GM19035 (cell line): ENCODE results near the gene TCF4.

ENCODE experiments used
- ATAC-seq: cut with Tn5 transposase; IDR thresholded peaks from one replicate; pipeline ENCODE4 v1.9.1; 2021; ENCODE audit not compliant: unreplicated experiment

Gene TCF4

DNA sequence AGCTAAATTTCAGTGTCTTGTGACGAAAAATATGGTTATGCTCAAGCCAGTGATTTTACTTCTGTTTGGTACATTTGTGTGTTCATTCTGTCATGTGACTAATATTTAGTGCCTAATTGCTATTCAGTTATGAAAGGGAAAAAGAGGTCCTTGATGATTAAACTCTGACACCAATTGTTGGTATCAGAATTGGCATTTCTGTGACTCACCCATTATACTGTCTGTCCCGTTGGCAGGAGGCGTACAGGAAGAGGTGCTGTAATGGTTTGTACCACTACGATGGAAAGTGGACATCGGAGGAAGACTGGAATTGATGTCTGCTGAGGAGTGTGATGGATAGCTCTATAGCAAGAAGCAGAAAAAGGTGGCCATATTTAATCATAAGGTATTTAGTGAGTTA, 318.4 kb downstream of the TCF4 start:
- ATAC-seq: no peak

DNA sequence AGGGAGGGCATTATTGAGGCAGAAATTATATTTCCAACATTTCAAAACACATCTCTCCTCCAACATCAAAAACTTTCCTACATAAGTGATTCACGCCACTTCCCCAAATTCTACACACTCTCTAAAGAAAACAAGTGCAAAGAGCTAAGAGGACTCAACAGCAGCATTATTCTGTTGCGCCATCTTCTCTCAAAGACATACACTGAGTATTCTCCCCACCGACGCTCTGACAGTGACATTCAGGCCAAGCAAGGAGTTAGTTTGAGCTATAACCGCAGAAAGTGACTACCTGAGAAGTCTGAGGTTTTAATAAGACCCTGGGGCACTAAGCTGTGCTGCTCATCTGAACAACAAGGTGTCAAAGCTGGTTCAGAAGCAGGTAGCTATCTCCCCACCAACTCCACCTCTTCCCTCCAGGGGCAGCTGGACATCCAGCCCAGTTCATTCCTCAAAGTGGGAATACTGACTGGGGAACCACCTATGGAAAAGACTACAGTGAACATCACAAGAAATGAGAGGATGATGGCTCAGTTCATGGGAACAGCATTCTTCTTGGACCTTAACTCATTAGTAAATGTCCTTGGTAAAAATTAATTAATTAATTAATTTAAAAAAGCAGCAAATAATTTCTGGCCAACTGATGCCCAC, 319.2 kb downstream of the TCF4 start:
- ATAC-seq: peak; percentile 53

DNA sequence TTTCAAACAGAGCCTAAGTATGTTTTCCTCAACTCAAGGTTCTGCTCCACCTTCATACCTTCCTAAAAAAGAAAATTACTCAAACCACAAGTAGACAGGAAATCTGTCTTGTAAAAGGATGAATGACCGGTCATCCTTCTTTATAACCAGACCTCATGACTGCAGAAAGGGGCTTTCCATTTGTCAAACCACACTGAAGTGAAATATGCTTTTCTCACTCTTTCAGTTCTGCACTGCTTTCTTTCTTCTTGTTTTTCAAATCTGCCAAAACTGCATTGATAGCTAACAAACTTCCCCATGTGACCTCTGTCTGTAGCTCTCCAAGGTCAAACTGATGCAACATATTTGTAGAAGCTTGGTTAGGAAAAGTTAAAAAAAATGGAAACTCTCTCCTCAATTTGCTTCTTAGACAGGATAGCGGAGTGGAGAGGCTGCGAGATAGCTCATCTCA, 319.8 kb downstream of the TCF4 start:
- ATAC-seq: peak; percentile 78

DNA sequence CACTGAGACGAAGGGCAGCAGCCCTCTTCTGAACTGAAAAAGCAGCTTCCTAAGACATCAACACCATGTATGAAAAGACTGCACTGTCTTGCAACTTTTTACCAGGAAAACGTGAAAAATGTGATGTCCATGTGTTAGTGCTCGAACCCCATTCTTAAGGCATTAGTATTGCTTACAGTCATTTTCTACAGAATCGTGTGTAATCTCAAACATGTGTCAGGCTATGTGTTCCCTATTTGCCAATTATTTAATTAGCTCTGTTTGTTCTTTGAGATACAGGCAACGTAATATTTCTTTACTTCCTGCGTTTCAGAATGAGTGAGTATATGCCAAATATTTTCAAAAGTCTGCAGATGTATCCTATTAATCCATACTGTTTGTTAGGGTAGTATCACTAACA, 321.0 kb downstream of the TCF4 start:
- no peak for ATAC-seq

DNA sequence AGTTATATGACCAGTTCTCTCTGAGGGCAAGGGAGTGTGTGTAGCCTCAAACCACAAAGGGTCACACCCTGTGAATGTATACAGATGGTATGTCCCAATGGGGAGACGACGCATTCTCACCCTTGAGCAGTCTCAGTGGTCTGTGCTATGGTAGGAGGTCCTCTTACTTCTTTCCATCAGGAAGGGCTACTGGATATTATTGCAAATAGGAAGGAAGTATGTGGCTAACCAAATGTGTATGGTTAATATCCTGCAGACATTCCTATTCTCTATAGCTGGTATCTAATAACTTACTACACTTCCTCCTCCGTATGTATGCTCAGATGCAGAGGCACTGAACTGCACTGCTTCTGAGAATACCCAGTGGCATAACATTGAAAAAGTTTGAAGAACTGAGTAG, 322.0 kb downstream of the TCF4 start:
- no peak for ATAC-seq

DNA sequence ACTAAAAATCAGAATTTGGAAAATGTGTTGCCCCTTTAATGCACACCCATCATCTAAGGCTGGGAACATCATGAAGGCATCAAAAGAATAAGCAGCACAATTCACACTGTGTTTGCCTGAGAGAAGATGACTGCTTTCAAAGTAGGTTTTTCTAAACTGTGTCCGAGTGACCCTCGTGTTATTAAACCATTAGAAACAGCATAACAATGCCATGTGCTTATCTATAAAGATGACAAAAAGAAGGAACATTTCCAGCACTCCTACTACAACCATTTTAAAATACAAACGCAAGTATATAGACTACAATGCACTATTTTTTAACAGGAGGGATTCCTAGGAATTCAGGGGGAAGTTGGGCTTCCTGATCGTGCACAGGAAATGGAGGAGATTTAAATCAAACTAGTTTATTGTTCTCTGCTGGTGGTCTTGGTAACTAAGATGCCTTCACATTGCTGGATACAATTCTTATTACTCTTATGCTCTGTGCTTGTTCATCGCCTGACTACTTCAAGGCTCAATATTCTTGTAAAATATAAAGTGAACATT, 322.8 kb downstream of the TCF4 start:
- ATAC-seq: no peak

DNA sequence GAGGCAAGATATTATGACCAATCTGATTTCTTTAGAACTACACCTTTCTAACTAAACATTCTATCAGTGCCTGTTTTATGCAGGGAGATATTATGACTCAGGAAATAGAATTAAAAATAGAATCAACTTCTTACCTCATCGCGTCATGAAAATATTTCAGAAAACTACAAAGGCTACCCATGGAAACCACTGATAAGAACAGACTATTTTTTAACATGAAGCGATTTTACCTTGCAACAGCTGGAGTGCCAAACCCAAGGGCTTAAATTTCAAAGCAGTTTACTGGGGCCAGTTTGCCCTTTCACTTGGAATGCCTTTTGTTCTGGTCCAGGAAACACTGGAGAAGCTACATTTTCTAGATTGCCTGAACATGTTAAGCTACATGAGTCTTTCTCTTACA, 323.9 kb downstream of the TCF4 start:
- ATAC-seq: no peak

DNA sequence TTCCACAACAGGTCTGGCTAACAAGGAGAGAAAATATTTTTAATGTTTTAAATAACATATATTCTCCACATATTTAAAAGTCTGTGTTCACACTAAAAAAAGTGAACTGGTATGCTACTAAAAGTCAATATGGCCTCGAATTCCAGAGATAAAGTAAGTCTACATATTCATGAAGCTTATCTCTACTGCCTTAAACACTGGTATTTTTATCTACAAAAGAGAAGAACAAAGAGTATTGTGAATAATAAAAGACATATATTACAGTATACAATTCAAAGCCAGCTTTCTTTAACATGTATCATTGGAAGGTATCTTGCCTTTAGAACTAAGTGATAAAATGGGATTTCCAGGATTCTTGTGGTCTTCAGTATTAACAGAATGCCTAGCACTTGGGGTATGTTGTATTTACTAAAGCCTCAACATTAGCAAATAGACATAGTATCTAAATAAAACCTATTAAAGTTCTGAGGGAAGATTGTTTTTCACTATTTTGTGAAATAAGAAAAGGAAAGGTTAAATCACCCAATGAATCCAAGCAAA, 325.9 kb downstream of the TCF4 start:
- no peak for ATAC-seq

DNA sequence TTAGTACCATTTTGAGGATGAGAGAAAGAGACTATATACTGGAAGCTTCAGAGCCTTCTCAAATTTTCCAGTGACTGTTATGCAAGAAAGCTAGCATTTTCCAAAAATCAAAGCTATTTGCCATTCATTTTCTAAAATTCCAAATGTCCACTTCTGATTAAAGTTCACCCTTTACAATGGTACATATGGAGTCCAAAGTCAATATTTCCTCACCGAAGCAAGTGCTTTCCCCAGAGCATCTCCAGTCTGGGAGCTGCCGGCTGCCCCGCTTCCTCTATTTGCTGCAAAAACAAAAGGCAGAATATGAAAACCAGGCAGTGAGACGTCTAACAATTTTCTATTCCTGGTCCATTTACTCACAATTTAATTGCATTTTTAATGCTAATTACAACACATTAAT, 326.7 kb downstream of the TCF4 start:
- ATAC-seq: no peak

DNA sequence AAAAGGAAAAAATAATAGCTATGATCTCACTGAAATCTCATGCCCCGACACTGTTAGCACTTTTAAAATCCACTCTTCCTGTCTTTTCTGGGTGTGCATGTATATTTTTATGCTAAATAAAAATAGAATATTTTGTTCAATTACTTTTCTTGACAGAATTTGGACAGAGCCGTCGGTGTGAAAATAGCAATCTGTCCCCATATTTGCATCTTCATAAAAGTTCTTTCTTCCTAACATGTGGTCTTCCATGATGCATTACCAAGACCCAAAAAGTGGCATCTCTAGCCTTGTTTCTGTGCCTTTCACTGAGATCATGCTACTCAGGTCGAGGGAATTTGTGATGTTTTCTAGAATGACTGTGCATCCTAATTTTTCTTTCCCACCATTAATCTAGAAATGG, 329.9 kb downstream of the TCF4 start:
- ATAC-seq: no peak

DNA sequence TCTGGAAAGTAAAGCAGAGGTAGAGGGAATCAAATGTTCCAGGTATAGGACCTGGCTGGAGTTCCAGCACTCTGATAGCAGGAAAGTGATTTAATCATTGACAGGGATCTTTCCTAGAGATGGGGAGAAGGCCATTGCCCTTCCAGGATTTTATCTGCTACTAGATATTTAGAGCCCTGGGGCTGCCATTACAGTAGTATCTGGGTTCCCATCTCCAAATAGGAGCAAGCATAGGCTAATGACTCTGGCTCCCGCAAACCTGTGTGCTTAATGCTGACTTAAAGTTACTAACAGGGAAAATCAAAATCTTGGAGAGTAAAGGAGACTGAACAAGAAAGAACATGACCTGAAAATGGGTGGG, 331.1 kb downstream of the TCF4 start:
- ATAC-seq: no peak

DNA sequence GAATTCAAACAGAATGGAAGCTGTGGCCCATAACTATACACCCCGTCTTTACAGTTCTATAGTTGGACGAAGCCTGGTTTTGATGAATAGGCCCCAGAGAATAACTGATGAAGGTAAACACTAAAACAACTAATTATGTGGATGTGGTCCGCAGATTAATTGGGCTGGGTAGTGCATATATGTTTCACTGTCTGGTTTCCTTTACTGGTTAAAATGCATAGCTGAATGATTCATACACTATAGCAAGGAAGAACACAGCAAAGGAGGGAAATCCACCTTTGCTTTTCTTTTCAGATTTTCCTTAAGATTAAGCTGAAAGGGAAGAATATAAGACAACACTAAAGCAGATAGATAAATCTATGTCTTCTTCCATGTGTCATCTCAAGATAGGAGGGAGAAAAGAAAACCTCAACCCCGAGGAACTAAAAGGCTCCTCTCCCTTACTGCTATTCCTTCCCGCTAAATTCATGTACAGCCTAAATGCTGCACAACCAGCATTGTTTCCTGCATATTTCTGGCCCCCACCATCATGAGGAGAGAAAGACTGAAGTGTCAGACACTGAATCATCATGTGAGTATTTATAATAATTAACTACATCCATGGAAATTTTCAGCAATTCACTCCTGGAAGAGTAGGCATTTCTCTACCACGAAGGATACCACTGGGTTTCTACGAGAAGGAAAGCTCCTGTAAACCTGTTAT, 331.6 kb downstream of the TCF4 start:
- no peak for ATAC-seq

DNA sequence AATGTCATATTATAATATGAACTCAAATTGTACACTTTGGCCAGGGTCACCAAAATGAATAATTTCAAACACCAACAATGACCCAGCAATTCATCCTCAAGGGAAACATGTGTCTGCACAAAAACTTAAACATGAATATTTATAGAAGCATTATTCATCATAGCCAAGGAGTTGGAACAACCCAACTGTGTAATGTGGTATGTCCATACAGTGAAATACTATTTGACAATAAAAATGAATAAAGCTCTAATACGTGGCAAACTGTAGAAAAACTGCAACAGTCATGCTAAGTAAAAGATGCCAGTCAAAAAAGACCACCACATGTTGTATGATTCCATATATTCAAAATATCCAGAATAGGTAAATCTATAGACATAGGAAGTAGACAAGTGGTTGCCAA, 334.2 kb downstream of the TCF4 start:
- no peak for ATAC-seq

DNA sequence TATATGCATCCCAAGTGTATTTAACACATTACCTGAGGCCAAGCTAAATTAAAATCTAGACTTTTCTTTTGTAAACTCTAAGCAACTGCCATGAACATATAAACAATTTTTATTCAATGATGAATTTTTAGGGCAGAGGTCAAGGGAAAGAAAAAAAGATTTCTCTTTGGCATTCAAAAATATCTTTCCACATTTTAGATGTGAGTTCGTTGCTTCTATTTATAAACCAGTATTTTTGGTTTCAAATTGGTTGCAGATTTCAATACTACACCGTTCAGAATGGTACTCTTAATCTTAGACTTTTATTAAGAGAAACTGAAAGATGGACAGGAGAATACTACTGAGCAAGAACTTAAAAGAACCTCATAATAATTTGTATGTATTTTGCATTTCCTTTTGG, 335.1 kb downstream of the TCF4 start:
- peak; percentile 45 for ATAC-seq

DNA sequence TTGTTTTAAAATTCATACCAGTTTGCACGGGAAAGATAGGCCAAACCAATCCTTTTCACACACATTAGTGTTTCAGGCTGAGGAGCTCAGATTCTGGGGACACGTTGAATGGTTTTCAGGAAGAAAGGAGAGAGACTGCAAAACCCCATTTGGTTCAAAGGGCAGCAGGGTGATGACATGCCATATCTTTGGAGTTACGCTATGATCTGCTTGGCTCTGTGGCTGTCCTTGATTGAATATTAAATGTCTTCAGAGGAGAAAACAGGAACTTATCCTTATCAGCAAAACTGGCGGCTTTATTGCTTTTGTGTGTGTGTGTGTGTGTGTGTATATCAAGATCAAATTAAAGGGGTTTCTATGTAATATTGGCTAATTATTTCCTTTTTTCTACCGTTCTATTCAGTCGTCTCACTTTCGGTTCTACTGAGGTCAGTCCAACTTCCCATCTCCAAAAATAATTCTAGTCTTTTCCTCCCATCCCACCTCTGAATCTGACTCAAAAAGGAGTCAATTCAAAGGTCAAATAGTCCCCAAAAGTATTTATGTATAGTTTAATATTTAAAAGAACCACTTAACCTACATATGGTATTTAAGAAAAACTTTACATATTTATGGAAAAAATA, 335.8 kb downstream of the TCF4 start:
- no peak for ATAC-seq

DNA sequence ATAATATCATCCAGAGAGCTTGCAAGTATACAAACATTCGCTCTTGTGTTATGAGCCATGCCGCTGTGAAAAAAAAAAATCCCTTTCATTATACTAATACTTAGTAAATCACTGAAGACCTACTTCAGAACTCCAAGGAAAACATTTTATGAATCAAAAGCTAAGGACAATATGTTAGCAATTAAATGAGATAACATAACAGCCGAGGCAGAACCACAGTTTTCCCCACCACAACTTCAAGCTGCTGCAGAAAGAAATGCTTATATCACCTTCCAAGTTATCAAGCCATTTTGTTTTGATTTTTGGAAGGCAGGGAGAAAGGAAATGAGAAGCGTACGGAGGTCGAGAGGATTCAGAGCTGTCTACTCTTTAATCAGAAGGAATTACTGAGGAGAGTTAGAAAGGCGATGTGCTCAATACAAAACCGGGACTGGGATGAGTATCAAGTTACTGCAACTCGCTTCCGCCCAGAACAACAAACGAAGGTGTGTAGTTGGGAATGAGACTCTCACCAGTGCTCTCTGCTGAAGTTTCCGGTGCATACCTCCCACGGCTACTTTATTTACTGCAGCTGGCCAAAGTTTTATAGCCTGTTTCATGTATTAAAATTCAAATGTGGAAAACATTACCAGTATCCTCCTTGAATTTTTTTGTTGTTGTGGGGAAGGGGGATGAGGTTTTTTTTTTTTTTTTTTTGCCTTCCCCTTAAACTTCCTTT, 336.6 kb downstream of the TCF4 start:
- no peak for ATAC-seq

DNA sequence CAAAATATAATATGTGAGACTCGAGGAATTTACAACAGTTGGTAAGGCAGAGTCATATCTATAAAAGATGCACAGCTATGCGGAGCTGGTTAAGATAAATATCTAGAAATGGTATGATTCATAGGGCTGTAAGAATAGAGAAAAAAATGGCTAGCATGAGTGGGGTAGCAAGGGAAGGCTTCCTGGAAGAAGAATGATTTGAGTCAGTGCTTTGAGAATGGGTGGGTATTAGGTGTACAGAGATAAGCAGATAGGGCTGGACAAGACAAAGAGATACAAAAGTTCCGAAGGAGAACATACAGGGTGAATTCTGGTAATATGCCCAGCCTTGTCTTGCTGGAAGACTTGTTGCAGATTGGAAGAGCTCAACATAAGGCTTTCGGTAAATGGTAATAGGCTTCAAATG, 337.2 kb downstream of the TCF4 start:
- peak; percentile 31 for ATAC-seq

DNA sequence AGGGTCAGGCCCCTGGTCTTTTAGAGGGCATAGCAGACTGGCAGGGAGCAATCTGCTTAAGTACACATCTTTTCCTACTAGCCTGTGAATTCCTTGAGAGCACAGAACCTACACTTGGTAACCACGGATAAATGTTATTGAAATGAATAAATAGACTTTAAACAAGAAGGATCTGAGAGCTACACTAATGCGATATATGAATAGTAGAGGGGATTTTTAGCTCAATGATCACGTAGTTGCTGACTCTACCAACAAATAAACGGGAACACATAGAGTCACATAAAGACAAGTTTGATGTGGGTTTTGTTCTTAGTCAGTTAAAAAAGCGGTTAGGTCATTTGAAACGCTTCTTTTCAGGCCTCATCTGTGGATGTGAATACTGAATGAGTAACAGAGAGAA, 338.4 kb downstream of the TCF4 start:
- ATAC-seq: peak; percentile 39

DNA sequence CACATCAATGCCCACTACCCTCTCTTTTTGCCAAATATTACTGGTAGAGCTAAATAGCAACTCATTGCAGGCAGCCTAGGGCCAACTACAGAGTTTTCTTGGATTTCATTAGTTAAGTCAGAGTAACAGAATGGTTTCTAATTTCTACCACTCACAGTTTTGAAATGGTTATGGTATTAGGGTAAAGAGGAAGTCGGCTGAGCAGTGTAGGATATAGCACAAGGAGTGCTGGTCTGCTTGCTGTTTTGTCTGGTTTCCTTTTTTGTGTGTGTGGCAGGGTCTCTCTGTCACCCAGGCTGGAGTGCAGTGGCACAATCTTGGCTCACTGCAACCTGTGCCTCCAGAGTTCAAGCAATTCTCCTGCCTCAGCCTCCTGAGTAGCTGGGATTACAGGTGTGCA, 339.5 kb downstream of the TCF4 start:
- peak; percentile 27 for ATAC-seq

DNA sequence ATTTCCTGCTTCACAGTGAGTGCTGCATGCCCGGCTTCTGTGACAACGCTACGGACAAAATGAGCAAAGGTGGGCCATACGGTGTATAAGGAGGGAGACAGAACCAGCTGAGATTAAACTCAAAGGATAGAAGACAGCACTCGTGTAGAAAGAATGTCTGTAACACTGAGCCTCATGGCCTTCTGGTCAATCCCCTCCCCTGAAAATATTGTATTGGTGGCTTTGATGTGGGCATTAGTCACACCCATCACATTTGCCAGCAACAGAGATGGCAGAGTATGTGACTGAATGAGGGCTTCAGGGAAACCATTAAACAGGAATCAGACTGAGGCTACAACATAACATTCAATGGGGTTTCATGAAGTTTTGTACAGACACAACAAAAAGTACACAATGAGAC, 341.0 kb downstream of the TCF4 start:
- no peak for ATAC-seq

DNA sequence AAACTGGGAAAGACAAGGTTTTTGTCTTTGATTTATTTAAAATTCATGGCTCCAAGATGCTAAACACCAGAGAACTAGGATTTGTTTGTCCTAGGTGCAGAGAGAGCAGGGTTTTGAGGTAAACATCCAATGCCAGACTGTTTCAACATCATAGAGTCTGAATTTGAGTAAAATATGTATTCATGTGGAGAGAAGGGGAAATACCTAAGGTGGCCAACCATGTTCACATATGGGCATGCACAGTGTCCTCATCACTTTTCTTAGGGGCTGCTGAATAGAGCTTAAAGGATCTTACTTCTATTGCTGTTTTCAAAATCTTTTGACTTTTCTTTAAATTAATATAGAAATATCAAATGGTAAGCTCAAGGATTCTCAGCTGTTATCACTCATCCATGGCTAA, 341.7 kb downstream of the TCF4 start:
- peak; percentile 28 for ATAC-seq
